Suppressor macrophage (primary cell): ENCODE measurements around the gene CRKL.

ENCODE experiments used
- DNase-seq, 4 experiments: peaks; one replicate each; pipeline ENCODE4 v3.0.0-alpha.2; 2020 to 2022

The CRKL gene

DNA sequence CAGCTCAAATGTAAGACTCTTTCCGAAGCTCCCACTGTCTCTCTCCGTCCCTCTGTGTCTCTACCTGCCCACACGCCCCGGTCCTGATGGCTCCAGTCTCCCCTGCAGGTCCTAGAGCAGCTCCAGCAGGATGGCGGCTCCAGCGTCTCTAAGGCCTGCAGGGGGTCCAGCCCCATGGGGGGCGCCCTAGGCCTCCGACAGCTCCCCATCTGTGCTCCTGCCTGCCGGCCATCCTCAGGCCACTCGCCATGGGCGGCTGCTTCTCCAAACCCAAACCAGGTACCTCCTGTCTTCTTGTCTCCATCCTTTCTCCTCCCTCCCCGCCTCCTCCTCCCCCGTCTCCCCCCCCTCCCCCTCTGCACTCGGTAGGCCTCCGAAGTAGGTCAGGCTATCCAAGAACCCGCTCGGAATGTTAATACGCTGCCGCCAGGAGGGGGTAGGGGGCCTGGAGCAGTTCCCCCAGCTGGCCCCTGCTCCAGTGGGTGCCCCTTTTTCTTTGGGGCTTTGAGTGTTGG is 50.5 kb downstream of the CRKL start:
- DNase-seq: no peak

DNA sequence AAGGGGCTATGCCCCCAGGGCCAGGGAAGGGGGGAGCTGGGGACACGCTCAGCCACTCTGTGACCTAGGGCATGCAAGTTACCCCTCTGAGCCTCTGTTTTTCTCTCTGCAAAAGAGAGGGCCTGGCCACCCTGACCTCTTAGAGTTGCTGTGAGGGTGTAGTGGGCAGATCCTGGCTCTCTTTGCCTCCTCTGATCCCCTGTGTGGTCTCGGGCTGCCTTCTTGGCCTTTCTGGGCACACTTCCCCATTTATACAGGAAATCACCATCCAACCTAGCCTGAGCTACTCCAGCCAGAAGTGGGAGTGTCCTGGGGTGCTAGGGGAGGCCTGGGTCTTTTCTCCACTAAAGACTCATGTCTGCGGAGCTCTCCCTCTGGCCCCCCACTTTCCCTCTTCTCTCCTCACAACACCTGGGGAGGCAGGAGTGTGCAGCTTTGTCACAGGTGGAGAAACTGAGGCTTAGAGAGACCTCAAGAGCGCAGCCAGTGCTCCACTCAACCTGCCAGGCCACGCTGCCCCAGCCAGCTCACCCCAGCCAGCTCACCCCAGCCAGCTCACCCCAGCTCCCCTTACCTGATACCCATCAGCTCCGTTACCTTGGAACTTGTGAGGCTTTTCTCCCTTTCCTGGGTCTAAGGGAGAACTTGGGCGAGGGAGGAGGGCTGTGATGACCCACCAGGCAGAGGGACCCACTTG is 51.2 kb downstream of the CRKL start:
- peak; percentile 59 to 81 (median 75) for DNase-seq

DNA sequence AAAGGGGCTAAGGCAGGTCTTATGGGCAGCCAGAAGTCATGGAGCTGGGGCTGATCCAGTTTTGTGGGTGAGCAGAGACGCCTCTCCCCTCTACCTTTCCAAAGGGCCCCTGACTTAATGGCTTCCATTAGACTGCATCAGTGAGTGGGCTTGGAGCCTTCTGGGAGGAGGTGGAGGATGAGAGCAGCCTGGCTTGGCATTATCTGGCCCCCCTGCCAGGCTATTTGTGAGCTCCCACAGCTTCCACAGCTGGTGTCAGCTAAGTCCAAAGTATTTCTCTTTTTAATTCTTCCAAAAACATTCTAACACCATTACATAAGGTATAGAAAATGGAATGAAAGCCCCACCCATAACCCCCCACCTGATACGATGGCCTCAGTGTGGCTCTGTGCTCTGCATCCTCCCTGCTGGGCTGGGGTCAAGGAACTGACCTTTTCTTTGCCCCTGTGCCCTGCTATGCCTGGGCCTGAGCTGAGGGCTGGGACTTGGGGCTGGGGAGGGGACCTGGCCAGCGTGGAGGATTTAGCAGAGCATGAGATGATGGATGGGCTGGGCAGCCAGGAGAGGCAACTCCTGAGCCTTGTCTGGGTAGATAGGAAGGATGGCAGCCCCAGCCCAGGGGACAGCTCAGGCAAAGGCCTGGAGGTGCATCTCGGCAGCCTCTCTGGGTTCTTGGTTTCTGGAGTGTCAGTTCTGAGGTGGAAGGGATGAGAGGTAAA is 53.9 kb downstream of the CRKL start:
- no peak for DNase-seq

- peak; percentile 60 to 86 (median 76) for DNase-seq
These were observed 54.9 kb downstream of the CRKL start for GRCh38 chr22:20972014-20972694.

DNA sequence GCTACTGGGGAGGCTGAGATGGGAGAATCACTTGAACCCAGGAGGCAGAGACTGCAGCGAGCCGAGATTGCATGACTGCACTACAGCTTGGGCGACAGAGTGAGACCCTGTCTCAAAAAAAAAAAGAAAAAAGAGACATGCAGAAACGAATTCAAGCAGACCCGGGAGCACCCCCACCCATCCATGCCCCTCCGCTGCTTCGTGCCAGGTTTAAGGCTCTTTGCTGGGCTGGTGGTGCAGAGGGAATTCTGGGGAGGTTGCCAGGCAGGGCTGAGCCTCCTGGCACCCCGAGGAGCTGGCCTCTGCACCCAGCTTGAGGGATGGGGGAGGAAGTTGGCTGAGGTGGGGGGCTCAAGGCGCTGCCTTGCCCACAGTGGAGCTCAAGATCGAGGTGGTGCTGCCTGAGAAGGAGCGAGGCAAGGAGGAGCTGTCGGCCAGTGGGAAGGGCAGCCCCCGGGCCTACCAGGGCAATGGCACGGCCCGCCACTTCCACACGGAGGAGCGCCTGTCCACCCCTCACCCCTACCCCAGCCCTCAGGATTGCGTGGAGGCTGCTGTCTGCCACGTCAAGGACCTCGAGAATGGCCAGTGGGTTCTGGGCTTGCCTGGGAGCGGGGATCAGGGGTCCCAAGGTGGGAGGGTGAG is 55.8 kb downstream of the CRKL start:
- no peak for DNase-seq

DNA sequence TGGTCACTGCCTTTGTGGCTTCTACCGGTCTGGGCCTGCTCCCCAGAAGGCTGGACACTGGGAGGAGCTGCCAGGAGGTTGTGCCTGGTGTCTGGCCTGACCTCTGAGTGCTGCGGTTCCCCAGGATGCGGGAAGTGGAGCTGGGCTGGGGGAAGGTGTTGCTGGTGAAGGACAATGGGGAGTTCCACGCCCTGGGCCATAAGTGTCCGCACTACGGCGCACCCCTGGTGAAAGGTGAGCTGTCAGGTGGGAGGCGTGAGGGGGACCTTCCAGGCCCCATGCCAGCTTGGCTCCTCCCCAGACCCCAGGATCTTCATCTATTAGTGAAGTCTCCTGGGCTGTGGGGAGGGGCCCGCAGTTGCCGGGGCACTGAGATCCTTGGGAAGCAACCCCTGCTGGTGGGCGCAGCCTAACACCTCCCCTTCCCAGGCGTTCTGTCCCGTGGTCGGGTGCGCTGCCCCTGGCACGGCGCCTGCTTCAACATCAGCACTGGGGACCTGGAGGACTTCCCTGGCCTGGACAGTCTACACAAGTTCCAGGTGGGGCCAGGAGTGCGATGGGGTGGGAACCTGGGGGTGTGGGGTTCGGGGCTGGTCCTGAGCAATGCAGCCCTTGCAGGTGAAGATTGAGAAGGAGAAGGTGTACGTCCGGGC is 56.6 kb downstream of the CRKL start:
- no peak for DNase-seq

GRCh38 chr22:20974336-20974955 is 57.2 kb downstream of the CRKL start:
- no peak for DNase-seq

DNA sequence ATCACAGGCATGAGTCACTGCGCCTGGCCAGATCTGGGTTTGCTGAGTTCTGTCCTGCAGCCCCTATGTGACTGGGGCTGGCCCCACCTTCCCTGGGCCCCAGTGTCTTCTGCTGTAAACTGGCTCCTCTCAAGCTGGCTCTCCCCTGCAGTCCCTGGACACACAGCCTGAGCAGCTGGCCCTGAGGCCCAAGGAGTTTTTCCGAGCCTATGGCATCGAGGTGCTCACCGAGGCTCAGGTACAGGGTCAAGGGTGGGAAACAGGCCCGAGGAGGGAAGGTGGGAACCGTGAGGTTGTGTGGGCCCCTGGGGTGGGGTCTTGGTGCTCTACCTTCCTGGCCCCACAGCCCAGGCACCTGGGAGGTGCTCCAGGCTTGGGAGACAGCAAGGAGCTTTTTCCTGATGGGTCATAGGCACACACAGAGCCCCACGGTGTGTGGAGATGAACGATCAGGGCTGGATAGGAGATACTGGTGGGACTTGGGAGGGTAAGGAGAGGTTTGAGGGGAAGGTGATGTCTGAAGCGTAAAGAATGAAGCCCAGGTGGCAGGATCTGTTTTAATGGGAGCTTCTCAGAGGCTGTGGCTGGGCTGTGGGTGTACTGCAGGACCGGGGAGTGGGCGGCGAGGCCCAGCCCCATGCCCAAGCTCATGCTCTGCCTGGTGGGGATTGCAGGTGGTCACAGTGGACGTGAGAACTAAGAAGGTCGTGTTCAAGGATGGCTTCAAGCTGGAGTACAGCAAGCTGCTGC is 58.5 kb downstream of the CRKL start:
- DNase-seq: no peak

DNA sequence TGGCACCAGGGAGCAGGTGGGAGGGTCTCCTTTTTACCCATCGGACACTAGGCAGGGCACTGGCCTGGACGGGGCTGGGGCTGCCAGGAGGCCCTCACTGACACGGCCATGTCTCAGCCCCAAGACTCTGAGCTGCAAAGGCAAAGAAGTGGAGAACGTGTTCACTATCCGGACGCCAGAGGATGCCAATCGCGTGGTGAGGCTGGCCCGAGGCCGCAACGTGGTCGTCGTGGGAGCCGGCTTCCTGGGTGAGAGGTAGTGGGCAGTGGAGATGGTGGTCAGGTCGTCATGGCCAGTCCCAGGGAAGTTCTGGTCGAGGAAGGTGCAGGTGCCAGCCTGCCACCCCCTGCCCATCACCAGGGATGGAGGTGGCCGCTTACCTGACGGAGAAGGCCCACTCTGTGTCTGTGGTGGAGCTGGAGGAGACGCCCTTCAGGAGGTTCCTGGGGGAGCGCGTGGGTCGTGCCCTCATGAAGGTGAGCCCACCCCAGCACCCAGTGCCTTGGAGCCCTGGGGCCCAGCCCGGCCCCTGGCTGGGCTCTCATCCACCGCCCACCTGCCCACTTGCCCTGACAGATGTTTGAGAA is 59.2 kb downstream of the CRKL start:
- DNase-seq: no peak

GRCh38 chr22:20977019-20977418 is 59.8 kb downstream of the CRKL start:
- no peak for DNase-seq

GRCh38 chr22:20977516-20978170 is 60.4 kb downstream of the CRKL start:
- no peak for DNase-seq

GRCh38 chr22:20978419-20978818 is 61.2 kb downstream of the CRKL start:
- DNase-seq: no peak

GRCh38 chr22:20979243-20979809 is 62.1 kb downstream of the CRKL start:
- peak; percentile 70 to 86 (median 78) for DNase-seq

- peak; percentile 31 to 68 (median 46) for DNase-seq
These were observed 62.8 kb downstream of the CRKL start for GRCh38 chr22:20979940-20980453.

DNA sequence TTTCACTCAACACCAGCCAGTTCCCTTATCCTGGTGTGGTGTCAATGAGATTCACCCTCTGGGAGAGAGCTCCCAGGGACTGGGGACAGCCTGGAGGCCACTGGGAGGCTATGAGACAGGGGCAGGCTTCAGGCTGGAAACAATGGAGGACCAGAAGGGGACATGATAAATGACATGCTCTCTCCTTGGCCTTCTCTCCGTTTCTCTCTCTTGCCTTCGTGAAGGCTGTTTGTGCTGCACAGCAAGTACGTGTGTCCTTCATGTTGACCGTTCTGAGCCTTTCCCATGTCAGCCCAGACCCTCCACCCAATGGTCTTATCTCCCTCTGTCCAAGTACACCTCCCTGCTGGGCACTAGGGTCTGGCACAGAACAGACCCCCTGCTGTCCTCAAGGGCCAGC is 63.3 kb downstream of the CRKL start:
- no peak for DNase-seq

GRCh38 chr22:20980938-20981722 is 63.9 kb downstream of the CRKL start:
- no peak for DNase-seq

DNA sequence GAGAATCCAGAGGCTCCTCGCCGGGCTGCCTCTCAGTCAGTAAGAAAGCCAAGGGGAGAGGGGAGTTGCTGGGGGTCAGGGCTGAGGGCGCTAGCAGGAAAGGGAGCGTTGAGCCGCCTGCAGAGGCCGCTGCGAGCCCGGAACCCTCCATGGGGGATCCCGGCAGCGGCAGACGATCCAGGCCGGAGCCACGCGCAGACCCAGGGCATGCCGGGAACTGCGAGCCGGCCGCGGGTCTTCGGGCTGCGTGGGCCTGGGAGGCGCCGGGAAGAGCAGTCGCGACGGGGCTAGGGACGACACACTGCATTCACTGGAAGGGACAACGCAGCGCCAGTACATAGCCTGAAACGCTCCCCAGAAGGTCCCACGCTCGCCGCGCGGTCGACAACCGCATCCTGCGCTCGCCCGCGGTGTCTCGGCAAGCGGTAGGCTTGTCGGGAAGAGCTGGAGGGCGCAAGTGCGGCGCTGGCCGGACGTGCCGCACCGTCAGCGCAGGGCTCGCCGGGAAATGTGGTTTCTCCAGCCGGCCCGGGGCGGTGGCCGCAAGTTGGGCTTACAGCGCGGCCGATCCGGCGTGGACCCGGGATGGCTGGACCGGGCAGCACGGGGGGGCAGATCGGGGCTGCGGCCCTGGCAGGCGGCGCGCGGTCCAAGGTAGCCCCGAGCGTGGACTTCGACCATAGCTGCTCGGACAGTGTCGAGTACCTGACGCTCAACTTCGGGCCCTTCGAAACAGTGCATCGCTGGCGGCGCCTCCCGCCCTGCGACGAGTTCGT is 64.8 kb downstream of the CRKL start, which contains the start of gene LZTR1:
TSS of gene LZTR1 (plus strand) at position 511 of the 776 bp plus-strand sequence. CDS start at position 586, 75 bp downstream.
- DNase-seq: peak; percentile 86 to 94 (median 90)

GRCh38 chr22:20982563-20982882 is 65.3 kb downstream of the CRKL start:
- no peak for DNase-seq
